ENCODE data around the gene ANG. TPM values are rescaled to one million over a fixed set of nuclear protein-coding genes. Genes with fewer than 3 reads are reported as not detected.

ANG gene
- total RNA-seq, 1 experiment from 2014 or later, result 1.7 TPM

DNA sequence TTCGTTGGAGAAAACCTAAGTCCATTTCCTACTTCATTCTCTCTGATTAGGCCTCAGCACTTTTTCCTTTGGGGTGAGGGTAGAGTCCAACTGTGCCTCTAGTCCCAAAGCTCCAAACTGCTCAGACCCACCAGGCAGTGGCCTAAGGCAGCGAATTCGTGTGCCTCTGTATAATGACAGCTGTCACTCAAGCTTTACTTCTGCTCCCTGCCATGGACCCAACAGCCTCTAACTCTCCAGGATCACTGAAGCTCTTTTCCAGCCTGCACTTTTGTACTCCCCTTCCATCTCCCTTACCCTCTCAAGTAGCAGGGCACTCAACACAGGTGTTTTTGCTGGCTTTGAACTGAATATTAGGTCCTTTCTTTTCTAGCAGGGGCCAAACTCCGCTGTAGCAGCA lies 32.3 kb upstream of the ANG start:
- intact Hi-C loops (cut with micrococcal nuclease), result no loop called here
- no peak overlapping the region for H3K27ac Mint-ChIP-seq (ENCODE audit: low read depth, unreplicated experiment)
- no peaks in the 10 kb centered on the region for H3K36me3 Mint-ChIP-seq (ENCODE audit: insufficient read depth, unreplicated experiment)
- TF ChIP-seq, protein P1, sequence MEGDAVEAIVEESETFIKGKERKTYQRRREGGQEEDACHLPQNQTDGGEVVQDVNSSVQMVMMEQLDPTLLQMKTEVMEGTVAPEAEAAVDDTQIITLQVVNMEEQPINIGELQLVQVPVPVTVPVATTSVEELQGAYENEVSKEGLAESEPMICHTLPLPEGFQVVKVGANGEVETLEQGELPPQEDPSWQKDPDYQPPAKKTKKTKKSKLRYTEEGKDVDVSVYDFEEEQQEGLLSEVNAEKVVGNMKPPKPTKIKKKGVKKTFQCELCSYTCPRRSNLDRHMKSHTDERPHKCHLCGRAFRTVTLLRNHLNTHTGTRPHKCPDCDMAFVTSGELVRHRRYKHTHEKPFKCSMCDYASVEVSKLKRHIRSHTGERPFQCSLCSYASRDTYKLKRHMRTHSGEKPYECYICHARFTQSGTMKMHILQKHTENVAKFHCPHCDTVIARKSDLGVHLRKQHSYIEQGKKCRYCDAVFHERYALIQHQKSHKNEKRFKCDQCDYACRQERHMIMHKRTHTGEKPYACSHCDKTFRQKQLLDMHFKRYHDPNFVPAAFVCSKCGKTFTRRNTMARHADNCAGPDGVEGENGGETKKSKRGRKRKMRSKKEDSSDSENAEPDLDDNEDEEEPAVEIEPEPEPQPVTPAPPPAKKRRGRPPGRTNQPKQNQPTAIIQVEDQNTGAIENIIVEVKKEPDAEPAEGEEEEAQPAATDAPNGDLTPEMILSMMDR (IDR thresholded peaks at IDR 0.05; ENCODE audit: unreplicated experiment), result no peak
- CTCF ChIA-PET, result interaction anchor here (0.6 to 1.6 kb wide), 7 partner anchors 16 to 41 kb away, joined by 3 to 15 read pairs (median 3); no protein-coding TSS in a partner anchor
- BruUV-seq (replicated peaks), result no TSS peak
- H3K9me3 Mint-ChIP-seq (ENCODE audit: unreplicated experiment), result no peaks in the 10 kb centered on the region
- POLR2A ChIA-PET, result interaction anchor here (1.1 to 1.2 kb wide), 2 partner anchors 35 to 44 kb away, joined by 3 read pairs; no protein-coding TSS in a partner anchor
- H3K4me1 Mint-ChIP-seq (ENCODE audit: insufficient read depth, unreplicated experiment), result peaks cover 5% of the 10 kb centered on the region
- H3K4me3 Mint-ChIP-seq (ENCODE audit: unreplicated experiment), result no peak overlapping the region
- H3K27me3 Mint-ChIP-seq (ENCODE audit: insufficient read depth, unreplicated experiment), result peaks cover 42% of the 10 kb centered on the region
- no peak for DNase-seq (ENCODE audit: unreplicated experiment)

DNA sequence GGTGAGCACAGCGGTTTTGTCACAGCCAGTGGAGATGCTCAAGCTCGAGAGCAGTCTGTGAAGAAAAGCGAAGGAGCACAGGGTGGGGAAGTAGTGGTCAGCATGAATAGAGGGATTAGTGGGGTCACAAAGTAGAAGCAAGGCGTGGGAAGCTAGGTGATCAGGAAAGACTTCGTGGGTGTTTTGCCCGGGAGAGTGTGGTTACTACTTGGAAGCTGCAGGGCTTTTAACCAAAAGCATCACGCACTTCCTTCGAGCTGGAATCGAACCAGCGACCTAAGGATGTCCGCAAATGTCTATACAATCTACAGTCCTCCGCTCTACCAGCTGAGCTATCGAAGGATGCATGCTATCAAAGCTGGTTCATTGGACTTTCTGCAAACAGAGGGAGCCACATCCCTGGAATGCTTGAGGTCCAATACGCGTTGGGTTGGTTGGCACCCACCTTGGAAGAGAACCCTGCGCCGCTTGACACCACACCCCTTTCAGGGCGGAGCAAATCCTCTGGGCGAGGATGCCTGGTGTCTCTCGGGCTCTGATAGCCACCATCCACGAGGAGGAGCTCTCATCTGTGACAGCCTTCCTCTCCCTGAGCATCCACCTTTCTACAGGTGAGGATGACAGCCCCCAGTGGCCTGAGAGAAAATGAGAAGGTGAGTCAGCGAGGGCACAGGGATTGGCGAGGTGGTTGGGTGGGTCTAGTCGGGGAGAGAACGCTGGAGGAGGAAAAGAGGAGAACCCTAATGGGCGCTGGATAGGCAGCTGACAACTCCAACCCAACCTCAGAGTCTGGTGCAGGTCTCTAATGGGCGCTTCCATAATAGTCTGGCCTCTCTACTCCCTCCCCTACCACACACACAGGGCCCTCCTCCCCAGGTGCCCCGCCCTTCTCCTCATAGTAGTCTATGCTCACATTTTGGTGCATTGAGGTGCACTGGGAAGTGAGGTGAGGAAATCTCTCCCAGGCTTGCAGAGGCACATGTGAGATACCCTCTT lies 31.1 kb upstream of the ANG start:
- DNase-seq (ENCODE audit: unreplicated experiment), result peak; percentile 17
- Mint-ChIP-seq H3K9me3 (ENCODE audit: unreplicated experiment) (no peaks in the 10 kb centered on the region), H3K27ac (ENCODE audit: low read depth, unreplicated experiment) (no peak overlapping the region), H3K27me3 (ENCODE audit: insufficient read depth, unreplicated experiment) (peaks cover 42% of the 10 kb centered on the region), H3K36me3 (ENCODE audit: insufficient read depth, unreplicated experiment) (no peaks in the 10 kb centered on the region), H3K4me3 (ENCODE audit: unreplicated experiment) (no peak overlapping the region), H3K4me1 (ENCODE audit: insufficient read depth, unreplicated experiment) (peaks cover 7% of the 10 kb centered on the region)
- intact Hi-C loops (cut with micrococcal nuclease), result no loop called here
- ChIA-PET POLR2A (interaction anchor here (0.9 to 1.1 kb wide), 3 partner anchors 23 to 36 kb away, joined by 3 read pairs; no protein-coding TSS in a partner anchor), CTCF (interaction anchor here (0.6 to 1.6 kb wide), 10 partner anchors 8 to 446 kb away, joined by 3 to 15 read pairs (median 3); no protein-coding TSS in a partner anchor)
- TF ChIP-seq, protein P1 (IDR thresholded peaks at IDR 0.05; ENCODE audit: unreplicated experiment), result peak; percentile 10
- BruUV-seq (replicated peaks), result no TSS peak

DNA sequence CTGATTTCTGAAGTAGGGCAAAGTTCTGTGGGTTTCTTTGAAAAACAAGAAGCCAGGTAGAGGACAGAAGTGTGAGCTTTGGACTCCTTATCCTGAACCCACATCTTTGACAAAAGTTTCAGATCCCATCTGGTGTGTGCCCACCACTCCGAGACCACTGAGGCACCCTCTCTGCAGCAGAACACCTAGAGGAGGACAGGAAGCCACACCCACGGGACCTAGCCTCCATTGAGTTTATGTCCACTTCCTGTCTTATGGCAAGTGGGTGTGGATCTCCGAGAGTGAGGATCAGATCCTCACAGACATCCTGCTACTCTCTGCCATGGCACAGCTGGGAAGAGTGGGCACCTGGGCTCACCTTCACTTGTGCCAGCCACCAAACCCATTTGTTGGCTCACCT lies 30.3 kb upstream of the ANG start:
- Mint-ChIP-seq H3K4me1 (ENCODE audit: insufficient read depth, unreplicated experiment) (peaks cover 11% of the 10 kb centered on the region), H3K9me3 (ENCODE audit: unreplicated experiment) (no peaks in the 10 kb centered on the region), H3K36me3 (ENCODE audit: insufficient read depth, unreplicated experiment) (no peaks in the 10 kb centered on the region), H3K27me3 (ENCODE audit: insufficient read depth, unreplicated experiment) (peaks cover 42% of the 10 kb centered on the region), H3K27ac (ENCODE audit: low read depth, unreplicated experiment) (no peak overlapping the region), H3K4me3 (ENCODE audit: unreplicated experiment) (no peak overlapping the region)
- no peak for DNase-seq (ENCODE audit: unreplicated experiment)
- intact Hi-C loops (cut with micrococcal nuclease), result no loop called here
- no TSS peak for BruUV-seq (replicated peaks)
- ChIA-PET POLR2A (interaction anchor here (1.0 kb wide), 1 partner anchor 32 kb away, joined by 3 read pairs; no protein-coding TSS in a partner anchor), CTCF (interaction anchor here (0.6 to 1.6 kb wide), 4 partner anchors 11 to 180 kb away, joined by 3 to 5 read pairs (median 4); no protein-coding TSS in a partner anchor)
- TF ChIP-seq, protein P1 (IDR thresholded peaks at IDR 0.05; ENCODE audit: unreplicated experiment), result no peak

DNA sequence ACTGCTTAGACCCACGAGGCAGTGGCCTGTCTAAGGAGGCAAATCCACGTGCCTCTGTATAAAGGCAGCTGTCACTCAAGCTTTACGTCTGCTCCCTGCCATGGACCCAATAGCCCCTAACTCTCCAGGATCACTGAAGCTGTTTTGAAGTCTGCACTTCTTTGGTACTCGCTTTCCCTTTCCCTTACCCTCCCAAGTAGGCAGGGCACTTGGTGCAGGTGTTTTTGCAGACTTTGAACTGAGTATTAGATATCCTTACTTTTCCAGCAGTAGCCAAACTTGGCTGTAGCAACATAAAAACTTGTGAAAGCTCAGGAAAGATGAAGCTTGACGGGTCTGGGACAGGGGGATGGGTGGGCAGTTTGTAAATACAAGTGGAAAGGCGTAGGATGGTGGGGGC lies 29.2 kb upstream of the ANG start:
- Mint-ChIP-seq H3K27ac (ENCODE audit: low read depth, unreplicated experiment) (no peak overlapping the region), H3K9me3 (ENCODE audit: unreplicated experiment) (no peaks in the 10 kb centered on the region), H3K27me3 (ENCODE audit: insufficient read depth, unreplicated experiment) (peaks cover 31% of the 10 kb centered on the region), H3K4me1 (ENCODE audit: insufficient read depth, unreplicated experiment) (peaks cover 16% of the 10 kb centered on the region), H3K4me3 (ENCODE audit: unreplicated experiment) (no peak overlapping the region), H3K36me3 (ENCODE audit: insufficient read depth, unreplicated experiment) (no peaks in the 10 kb centered on the region)
- BruUV-seq (replicated peaks), result no TSS peak
- TF ChIP-seq, protein P1 (IDR thresholded peaks at IDR 0.05; ENCODE audit: unreplicated experiment), result no peak
- DNase-seq (ENCODE audit: unreplicated experiment), result no peak
- ChIA-PET POLR2A (no interaction called here), CTCF (interaction anchor here (1.2 to 1.6 kb wide), 4 partner anchors 10 to 50 kb away, joined by 3 to 5 read pairs (median 4); no protein-coding TSS in a partner anchor)
- intact Hi-C loops (cut with micrococcal nuclease), result no loop called here
